Ishikawa (cell line): ENCODE measurements around the gene HTR4.

Experiments used
- EP300 ChIP-seq: IDR thresholded peaks from 2 replicates; pipeline ENCODE4 v1.6.1; 2012; ENCODE audit warnings: borderline replicate concordance
- TAF1 ChIP-seq: IDR thresholded peaks from 2 replicates; pipeline ENCODE4 v1.6.1; 2012; ENCODE audit warnings: low read depth, mild to moderate bottlenecking

DNA sequence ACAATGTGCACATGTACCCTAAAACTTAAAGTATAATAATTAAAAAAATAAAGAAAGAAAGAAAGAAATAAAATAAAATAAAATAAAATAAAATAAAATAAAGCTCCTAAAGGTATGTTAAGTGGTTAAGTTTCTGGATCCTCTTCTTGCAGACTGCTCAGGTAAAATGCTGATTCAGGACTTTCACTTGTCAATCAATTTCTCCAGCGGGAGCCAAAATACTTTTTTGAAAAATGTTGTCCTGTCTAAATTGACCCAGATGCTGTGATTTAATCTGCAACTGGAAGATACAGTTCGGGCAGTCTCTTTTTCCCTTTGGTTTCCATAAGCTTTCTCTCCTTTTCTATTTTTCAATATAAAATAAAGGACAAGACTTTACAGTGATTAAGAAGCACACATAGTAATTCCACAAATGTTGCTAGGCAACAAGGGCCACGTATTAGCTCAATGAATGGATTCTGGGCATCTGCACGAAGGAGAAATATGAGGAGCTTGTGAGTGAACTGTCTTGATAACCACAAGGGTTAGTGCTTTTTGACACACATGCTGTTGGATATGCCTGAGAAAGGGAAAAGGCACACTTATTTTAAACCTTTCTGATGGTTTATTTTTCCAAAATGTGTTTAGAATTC is 38.6 kb downstream of the HTR4 start:
- TF ChIP-seq EP300 = no peak
- TF ChIP-seq TAF1 = no peak
